A673 (cell line): ENCODE measurements around the gene MFSD6.

ENCODE experiments used
- EZH2 ChIP-seq: fragments of 200-600 bp; sonication (generic); IDR thresholded peaks from 2 replicates; pipeline ENCODE4 v1.6.1; 2017; ENCODE audit warnings: borderline replicate concordance, low read depth, mild to moderate bottlenecking, mixed read lengths, antibody characterized with exemption, low read length; ENCODE audit not compliant: poor library complexity, severe bottlenecking
- TF ChIP-seq, protein P1 (sequence below): fragments of 300-800, 200-600 bp; sonication (generic); conservative IDR thresholded peaks from 2 replicates; pipeline ENCODE4 v1.5.1; 2017; ENCODE audit warnings: low read depth, mild to moderate bottlenecking, antibody characterized with exemption, low read length, moderate library complexity, mixed read lengths

DNA sequence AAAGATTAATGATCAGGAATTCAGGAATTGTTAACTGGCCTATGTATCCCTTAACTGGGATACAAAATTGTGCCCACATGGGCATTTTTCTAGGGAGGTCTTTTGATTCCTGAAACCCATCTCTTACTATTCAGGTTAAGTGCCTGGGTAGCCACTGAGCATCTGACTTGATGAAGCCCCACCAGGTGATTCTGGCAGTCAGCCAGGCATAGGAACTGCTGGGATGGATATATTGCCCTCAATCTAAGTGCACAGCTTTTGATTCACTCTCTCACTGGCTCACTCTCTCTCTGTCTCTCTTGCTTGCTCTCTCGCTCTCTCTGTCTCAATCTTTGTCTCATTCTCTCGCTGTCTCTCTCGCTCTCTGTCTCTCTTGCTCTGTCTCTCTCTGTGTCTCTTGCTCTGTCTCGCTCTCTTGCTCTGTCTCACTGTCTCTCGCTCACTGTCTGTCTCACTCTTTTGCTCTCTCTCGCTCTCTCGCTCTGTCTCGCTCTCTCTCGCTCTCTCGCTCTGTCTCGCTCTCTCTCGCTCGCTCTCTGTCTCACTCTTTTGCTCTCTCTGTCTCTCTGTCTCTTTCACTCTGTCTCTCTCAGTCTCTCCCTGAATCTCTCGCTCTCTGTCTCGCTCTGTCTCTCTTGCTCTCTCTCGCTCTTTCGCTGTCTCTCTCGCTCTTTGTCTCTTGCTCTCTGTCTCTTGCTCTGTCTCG lies 42.5 kb upstream of the MFSD6 start:
- TF ChIP-seq, protein P1, sequence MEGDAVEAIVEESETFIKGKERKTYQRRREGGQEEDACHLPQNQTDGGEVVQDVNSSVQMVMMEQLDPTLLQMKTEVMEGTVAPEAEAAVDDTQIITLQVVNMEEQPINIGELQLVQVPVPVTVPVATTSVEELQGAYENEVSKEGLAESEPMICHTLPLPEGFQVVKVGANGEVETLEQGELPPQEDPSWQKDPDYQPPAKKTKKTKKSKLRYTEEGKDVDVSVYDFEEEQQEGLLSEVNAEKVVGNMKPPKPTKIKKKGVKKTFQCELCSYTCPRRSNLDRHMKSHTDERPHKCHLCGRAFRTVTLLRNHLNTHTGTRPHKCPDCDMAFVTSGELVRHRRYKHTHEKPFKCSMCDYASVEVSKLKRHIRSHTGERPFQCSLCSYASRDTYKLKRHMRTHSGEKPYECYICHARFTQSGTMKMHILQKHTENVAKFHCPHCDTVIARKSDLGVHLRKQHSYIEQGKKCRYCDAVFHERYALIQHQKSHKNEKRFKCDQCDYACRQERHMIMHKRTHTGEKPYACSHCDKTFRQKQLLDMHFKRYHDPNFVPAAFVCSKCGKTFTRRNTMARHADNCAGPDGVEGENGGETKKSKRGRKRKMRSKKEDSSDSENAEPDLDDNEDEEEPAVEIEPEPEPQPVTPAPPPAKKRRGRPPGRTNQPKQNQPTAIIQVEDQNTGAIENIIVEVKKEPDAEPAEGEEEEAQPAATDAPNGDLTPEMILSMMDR: no peak
- no peak for TF ChIP-seq EZH2
